Stimulated activated CD4-positive, alpha-beta T cell treated with anti-CD3 and anti-CD28 coated beads, Interleukin-1b, Interleukin-23, amount 100 ng/mL, for 48 hours (primary cell): ENCODE results near the gene LAMA4.

ENCODE experiments used
- DNase-seq: peaks from one replicate; pipeline ENCODE4 v3.0.0-alpha.2; 2020

LAMA4 gene

GRCh38 chr6:112253841-112254816 is at the start of gene LAMA4:
Gene LAMA4 (minus strand): TSS chr6:112254567. CDS start chr6:112254150, 417 bp downstream.
- DNase-seq = peak; percentile 11

- no peak for DNase-seq
Observed at GRCh38 chr6:112302142-112302705, 47.9 kb upstream of the LAMA4 start.

- DNase-seq = no peak
Observed at GRCh38 chr6:112300896-112301295, 46.5 kb upstream of the LAMA4 start.

GRCh38 chr6:112298816-112299281 is 44.5 kb upstream of the LAMA4 start:
- no peak for DNase-seq

GRCh38 chr6:112298021-112298745 is 43.8 kb upstream of the LAMA4 start:
- DNase-seq = no peak

- no peak for DNase-seq
Observed at GRCh38 chr6:112296694-112297093, 42.3 kb upstream of the LAMA4 start.

GRCh38 chr6:112296122-112296521 is 41.8 kb upstream of the LAMA4 start:
- peak; percentile 3 for DNase-seq

- DNase-seq = no peak
Observed at GRCh38 chr6:112291161-112291762, 36.9 kb upstream of the LAMA4 start.

- no peak for DNase-seq
Observed at GRCh38 chr6:112289038-112289566, 34.7 kb upstream of the LAMA4 start.

- DNase-seq = no peak
Observed at GRCh38 chr6:112288475-112288874, 34.1 kb upstream of the LAMA4 start.

GRCh38 chr6:112287577-112288225 is 33.3 kb upstream of the LAMA4 start:
- DNase-seq = no peak

- DNase-seq = no peak
Observed at GRCh38 chr6:112286500-112287144, 32.3 kb upstream of the LAMA4 start.

GRCh38 chr6:112286010-112286409 is 31.6 kb upstream of the LAMA4 start:
- peak; percentile 64 for DNase-seq

- no peak for DNase-seq
Observed at GRCh38 chr6:112284603-112285002, 30.2 kb upstream of the LAMA4 start.

GRCh38 chr6:112283621-112284020 is 29.3 kb upstream of the LAMA4 start:
- no peak for DNase-seq

GRCh38 chr6:112281821-112282615 is 27.7 kb upstream of the LAMA4 start:
- DNase-seq = no peak

GRCh38 chr6:112279031-112279935 is 24.9 kb upstream of the LAMA4 start:
- DNase-seq = no peak

GRCh38 chr6:112275365-112275764 is 21.0 kb upstream of the LAMA4 start:
- no peak for DNase-seq

GRCh38 chr6:112274774-112275173 is 20.4 kb upstream of the LAMA4 start:
- no peak for DNase-seq

GRCh38 chr6:112272799-112273198 is 18.4 kb upstream of the LAMA4 start:
- no peak for DNase-seq
